Measurements from ENCODE around the gene MCTP1.

MCTP1 gene

DNA sequence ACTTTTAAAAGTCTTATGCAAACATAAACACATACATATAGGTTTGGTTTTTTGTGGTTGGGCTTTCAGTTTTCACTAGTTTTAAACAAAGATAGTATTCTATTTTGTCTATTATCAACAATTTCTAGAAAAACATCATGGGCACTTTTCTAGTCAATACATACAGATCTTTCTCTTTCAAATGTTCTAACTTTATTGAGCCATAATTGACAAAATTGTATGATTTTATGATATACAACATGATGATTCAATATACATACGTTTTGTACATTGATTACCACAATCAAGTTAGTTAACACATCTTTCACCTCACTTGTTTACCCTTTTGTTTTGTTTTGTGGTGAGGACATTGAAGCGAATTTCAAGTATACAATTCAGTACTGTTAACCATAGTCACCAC, 265.9 kb downstream of the MCTP1 start:
- TF ChIP-seq NFIC (IDR thresholded peaks at IDR 0.05): no peak
- TF ChIP-seq, protein P1, sequence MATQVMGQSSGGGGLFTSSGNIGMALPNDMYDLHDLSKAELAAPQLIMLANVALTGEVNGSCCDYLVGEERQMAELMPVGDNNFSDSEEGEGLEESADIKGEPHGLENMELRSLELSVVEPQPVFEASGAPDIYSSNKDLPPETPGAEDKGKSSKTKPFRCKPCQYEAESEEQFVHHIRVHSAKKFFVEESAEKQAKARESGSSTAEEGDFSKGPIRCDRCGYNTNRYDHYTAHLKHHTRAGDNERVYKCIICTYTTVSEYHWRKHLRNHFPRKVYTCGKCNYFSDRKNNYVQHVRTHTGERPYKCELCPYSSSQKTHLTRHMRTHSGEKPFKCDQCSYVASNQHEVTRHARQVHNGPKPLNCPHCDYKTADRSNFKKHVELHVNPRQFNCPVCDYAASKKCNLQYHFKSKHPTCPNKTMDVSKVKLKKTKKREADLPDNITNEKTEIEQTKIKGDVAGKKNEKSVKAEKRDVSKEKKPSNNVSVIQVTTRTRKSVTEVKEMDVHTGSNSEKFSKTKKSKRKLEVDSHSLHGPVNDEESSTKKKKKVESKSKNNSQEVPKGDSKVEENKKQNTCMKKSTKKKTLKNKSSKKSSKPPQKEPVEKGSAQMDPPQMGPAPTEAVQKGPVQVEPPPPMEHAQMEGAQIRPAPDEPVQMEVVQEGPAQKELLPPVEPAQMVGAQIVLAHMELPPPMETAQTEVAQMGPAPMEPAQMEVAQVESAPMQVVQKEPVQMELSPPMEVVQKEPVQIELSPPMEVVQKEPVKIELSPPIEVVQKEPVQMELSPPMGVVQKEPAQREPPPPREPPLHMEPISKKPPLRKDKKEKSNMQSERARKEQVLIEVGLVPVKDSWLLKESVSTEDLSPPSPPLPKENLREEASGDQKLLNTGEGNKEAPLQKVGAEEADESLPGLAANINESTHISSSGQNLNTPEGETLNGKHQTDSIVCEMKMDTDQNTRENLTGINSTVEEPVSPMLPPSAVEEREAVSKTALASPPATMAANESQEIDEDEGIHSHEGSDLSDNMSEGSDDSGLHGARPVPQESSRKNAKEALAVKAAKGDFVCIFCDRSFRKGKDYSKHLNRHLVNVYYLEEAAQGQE (IDR thresholded peaks at IDR 0.05; ENCODE audit: low read depth): no peak
- no peak for TF ChIP-seq TCF12 (IDR thresholded peaks at IDR 0.05; ENCODE audit: low read depth)
- TF ChIP-seq CREB1 (IDR thresholded peaks at IDR 0.05; ENCODE audit: low read depth): no peak
- TF ChIP-seq YY1 (IDR thresholded peaks at IDR 0.05; ENCODE audit: low read depth): no peak

DNA sequence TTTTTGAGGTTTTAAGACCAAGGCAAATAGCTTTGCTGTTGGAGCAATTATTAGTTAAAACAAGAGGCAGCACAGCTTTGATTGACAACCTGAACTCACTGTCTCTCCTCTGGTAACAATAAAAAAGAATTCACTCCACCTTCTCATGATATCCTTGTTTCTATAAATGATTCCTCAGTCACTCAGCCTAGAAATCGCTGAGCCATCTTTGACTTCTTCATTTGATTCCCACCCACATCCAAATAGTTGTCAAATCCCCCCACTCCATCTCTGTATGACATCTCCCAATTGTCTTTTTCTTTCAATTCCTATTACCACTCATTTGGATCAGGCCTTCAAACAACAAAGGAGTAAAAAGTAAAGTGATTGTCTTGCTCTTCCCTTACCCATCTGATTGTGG, 266.4 kb downstream of the MCTP1 start:
- TF ChIP-seq EGR1 (IDR thresholded peaks at IDR 0.05) (no peak), ZBTB7A (IDR thresholded peaks at IDR 0.05; ENCODE audit: low read depth) (no peak), CEBPB (IDR thresholded peaks at IDR 0.05) (no peak), FOXM1 (IDR thresholded peaks at IDR 0.05; ENCODE audit: borderline replicate concordance, low read depth) (no peak), TAF1 (IDR thresholded peaks at IDR 0.05; ENCODE audit: low read depth) (no peak), TEAD4 (IDR thresholded peaks at IDR 0.05) (no peak), TCF12 (IDR thresholded peaks at IDR 0.05; ENCODE audit: low read depth) (no peak), RAD21 (IDR thresholded peaks at IDR 0.05; ENCODE audit: low read depth) (no peak), EP300 (IDR thresholded peaks at IDR 0.05; ENCODE audit: borderline replicate concordance) (no peak), CREB1 (IDR thresholded peaks at IDR 0.05; ENCODE audit: low read depth) (no peak), NFIC (IDR thresholded peaks at IDR 0.05) (no peak), YY1 (IDR thresholded peaks at IDR 0.05; ENCODE audit: low read depth) (no peak)
- TF ChIP-seq, protein P2, sequence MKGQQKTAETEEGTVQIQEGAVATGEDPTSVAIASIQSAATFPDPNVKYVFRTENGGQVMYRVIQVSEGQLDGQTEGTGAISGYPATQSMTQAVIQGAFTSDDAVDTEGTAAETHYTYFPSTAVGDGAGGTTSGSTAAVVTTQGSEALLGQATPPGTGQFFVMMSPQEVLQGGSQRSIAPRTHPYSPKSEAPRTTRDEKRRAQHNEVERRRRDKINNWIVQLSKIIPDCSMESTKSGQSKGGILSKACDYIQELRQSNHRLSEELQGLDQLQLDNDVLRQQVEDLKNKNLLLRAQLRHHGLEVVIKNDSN (IDR thresholded peaks at IDR 0.05): no peak
- TF ChIP-seq, protein P1 (IDR thresholded peaks at IDR 0.05; ENCODE audit: low read depth): no peak
- TF ChIP-seq, protein P3, sequence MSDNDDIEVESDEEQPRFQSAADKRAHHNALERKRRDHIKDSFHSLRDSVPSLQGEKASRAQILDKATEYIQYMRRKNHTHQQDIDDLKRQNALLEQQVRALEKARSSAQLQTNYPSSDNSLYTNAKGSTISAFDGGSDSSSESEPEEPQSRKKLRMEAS (IDR thresholded peaks at IDR 0.05): no peak

DNA sequence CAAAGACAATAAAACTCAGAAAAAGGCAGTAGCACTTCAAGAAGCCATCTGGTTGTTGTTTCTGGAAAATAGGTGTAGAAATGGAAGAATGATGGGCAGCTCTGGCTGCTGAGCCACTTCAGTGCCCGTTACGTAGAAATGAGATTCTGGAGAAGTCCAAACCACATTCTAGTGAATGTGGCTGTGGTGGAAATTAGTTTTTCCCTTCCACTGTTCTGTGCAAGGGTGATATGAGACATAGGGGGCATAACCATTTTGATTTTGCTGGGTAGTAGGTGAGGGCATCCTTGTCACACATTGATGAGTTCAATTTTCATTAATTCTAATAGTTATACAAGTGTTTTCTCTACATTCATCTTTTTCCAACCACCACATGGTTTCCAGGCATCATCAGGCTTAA, 275.1 kb downstream of the MCTP1 start:
- no peak for TF ChIP-seq CREB1 (IDR thresholded peaks at IDR 0.05; ENCODE audit: low read depth)
- TF ChIP-seq, protein P3 (IDR thresholded peaks at IDR 0.05): no peak

DNA sequence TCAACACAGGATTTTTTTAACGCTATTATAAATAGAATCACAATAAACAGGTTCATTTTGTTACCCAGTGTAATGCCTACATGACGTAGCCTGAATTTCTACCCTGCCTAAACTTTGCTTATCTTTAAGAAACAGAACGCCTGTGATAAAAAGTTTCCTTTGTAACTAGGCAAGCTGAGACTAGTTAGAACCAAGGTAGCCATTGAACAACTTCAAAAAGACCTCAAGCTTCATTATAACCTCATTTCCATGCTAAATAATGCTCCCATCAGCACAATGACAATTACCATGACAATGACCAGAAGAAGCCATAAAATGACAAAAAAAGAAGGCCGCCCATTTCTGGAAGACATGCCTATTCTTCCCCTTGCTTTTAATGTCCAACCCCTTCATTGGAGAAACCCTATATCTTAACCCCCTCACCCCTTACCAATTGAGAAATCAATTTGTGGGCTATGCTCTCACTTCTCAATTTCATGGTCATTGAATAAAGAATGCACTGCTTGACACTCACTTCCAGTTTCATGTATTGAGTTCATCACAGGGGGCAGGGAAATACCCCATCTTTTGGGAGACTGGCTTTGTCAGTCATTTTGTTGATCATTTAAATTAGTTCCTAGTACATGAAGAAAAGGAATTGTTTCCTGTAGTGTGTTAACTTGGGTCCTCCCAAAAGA, 276.8 kb downstream of the MCTP1 start:
- TF ChIP-seq, protein P1 (IDR thresholded peaks at IDR 0.05; ENCODE audit: low read depth): no peak
- TF ChIP-seq EGR1 (IDR thresholded peaks at IDR 0.05) (no peak), CREB1 (IDR thresholded peaks at IDR 0.05; ENCODE audit: low read depth) (no peak), EP300 (IDR thresholded peaks at IDR 0.05; ENCODE audit: borderline replicate concordance) (no peak), ZBTB7A (IDR thresholded peaks at IDR 0.05; ENCODE audit: low read depth) (no peak), NFIC (IDR thresholded peaks at IDR 0.05) (no peak), TEAD4 (IDR thresholded peaks at IDR 0.05) (no peak), RAD21 (IDR thresholded peaks at IDR 0.05; ENCODE audit: low read depth) (no peak), CEBPB (IDR thresholded peaks at IDR 0.05) (no peak)
- TF ChIP-seq, protein P3 (IDR thresholded peaks at IDR 0.05): no peak
- TF ChIP-seq, protein P2 (IDR thresholded peaks at IDR 0.05): no peak

DNA sequence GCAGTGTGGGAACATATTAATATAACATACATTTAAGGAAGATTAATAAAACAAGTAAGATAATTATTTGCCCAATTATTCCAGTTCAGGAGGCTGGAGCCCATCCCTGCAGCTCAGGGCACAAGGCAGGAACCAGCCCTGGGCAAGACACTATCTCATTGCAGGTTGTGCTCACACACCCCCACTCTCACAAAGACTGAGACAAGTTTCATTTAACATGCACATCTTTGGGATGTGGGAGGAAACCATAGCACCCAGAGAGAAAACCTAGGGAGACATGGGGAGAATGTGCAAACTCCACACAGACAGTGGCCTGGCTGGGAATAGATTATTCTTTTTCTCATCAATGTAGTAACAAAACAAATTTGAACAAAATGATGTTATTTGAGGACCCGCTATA, 279.1 kb downstream of the MCTP1 start:
- TF ChIP-seq TEAD4 (IDR thresholded peaks at IDR 0.05) (no peak), TAF1 (IDR thresholded peaks at IDR 0.05; ENCODE audit: low read depth) (no peak), EGR1 (IDR thresholded peaks at IDR 0.05) (no peak), YY1 (IDR thresholded peaks at IDR 0.05; ENCODE audit: low read depth) (no peak), TCF12 (IDR thresholded peaks at IDR 0.05; ENCODE audit: low read depth) (no peak), NFIC (IDR thresholded peaks at IDR 0.05) (no peak), ZBTB7A (IDR thresholded peaks at IDR 0.05; ENCODE audit: low read depth) (no peak), CREB1 (IDR thresholded peaks at IDR 0.05; ENCODE audit: low read depth) (no peak), FOXM1 (IDR thresholded peaks at IDR 0.05; ENCODE audit: borderline replicate concordance, low read depth) (no peak), RAD21 (IDR thresholded peaks at IDR 0.05; ENCODE audit: low read depth) (no peak), EP300 (IDR thresholded peaks at IDR 0.05; ENCODE audit: borderline replicate concordance) (no peak), CEBPB (IDR thresholded peaks at IDR 0.05) (no peak)
- TF ChIP-seq, protein P3 (IDR thresholded peaks at IDR 0.05): no peak
- TF ChIP-seq, protein P2 (IDR thresholded peaks at IDR 0.05): no peak
- TF ChIP-seq, protein P1 (IDR thresholded peaks at IDR 0.05; ENCODE audit: low read depth): no peak
